GM04503 (cell line): ENCODE data around the gene MAPK8IP1.

Experiments
- DNase-seq: peaks from one replicate; pipeline ENCODE4 v3.0.0-alpha.2; 2012; ENCODE audit warnings: low read depth

MAPK8IP1 gene

DNA sequence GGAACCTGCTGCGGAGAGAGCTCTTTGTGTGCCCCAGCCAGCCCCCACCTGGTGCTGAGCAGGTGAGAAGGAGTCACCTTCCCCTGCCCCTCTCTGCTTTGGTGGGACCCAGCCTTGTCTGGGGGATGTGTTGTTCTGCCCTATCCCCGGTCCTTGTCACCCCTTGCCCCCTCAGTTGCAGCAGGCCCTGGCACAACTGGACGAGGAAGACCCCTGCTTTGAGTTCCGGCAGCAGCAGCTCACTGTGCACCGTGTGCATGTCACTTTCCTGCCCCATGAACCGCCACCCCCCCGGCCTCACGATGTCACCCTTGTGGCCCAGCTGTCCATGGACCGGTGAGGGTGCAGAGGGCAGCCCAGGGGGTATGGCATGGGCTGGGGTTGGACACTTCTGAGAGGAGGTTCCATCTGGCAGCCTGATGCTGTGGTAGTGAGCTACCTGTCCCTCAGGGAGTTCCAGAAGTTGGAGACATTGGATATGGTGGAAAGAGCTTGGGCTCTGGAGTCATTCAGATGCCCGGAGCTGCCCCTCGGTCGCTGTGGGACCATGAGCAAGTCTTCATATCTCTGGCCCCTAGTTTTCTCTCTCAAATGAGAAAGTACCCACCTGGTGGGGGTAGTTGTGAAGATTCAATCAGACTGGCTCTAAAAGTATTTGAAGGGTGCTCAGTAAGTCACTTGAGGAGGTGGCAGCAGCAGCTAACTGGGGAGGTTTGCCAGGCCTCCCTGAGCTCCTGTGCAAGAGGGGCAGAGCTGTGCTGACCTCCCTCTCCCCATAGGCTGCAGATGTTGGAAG lies 41.3 kb downstream of the MAPK8IP1 start:
- no peak for DNase-seq

DNA sequence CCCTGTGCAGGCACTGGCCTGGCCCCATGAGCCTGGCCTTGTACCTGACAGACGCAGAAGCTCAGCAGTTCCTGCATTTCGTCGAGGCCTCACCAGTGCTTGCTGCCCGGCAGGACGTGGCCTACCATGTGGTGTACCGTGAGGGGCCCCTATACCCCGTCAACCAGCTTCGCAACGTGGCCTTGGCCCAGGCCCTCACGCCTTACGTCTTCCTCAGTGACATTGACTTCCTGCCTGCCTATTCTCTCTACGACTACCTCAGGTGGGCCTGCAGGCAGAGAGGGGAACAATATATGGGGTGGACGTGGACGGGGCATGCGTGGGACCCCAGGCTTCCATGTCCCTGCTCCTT lies 41.9 kb downstream of the MAPK8IP1 start:
- no peak for DNase-seq

DNA sequence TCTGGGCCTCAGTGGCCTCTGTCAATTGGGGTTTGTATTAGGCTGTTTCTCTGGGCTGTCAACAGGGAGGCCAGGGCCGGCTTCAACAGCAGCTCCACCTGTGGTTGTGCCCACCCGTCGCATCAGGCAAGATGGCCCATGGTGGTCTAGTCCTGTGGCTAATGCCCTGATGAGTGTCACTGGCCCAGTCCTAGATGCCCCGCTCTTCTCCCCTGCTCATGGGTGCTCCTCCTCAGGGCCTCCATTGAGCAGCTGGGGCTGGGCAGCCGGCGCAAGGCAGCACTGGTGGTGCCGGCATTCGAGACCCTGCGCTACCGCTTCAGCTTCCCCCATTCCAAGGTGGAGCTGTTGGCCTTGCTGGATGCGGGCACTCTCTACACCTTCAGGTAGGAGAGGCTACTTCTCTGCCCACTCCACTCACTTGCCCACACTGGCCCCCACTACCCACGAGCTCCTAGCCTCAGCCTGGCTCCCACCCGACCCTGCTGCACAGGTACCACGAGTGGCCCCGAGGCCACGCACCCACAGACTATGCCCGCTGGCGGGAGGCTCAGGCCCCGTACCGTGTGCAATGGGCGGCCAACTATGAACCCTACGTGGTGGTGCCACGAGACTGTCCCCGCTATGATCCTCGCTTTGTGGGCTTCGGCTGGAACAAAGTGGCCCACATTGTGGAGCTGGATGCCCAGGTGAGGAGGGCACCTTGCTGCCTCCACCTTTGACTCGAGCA lies 42.4 kb downstream of the MAPK8IP1 start:
- DNase-seq = no peak

DNA sequence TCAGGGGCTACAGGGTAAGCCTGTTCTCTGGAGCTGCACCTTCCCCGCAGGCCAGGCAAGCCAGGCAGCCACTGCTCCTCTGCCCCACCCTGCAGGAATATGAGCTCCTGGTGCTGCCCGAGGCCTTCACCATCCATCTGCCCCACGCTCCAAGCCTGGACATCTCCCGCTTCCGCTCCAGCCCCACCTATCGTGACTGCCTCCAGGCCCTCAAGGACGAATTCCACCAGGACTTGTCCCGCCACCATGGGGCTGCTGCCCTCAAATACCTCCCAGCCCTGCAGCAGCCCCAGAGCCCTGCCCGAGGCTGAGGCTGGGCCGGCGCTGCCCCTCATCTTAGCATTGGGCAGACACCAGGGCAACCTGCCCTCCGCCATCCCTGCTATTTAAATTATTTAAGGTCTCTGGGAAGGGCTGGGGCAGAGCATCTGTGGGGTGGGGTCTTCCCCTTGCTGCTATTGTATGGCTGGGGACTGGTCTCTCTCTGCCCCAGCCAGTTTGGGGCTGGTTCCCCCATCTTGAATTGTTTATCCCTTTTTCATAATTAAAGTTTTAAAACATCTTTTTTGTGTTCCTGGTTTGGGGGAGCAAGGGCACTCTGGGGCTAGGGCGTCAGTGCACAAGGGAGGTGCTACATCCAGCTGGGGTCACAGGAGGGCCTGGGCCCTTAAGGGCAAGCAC lies 43.2 kb downstream of the MAPK8IP1 start:
- DNase-seq = no peak

DNA sequence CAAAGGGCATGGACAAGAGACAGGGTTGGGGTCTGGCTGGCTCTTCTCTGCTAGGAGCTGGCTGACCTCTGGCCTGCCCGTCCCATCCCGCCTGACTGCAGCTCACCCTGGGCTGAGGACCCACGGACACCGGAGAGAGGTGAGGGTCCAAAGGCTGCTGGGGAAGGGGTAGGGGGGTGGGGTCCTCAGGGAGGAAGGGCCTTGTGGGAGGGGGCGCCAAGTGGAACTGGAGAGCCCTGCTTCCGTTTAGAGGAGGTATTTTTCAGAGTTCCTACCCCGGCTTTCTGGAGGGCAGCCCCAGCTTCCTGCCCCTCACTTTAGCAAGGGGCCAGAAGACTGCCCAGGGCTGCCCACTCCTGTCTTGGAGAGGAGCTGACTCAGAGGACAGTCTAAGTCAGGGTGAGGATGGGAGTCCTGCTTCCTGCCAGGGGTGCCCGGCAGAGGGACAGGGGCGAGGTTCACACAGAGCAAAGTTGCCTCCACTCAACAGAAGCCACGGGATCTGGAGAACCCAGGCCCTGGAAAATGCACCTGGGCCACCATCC lies 44.1 kb downstream of the MAPK8IP1 start:
- no peak for DNase-seq

DNA sequence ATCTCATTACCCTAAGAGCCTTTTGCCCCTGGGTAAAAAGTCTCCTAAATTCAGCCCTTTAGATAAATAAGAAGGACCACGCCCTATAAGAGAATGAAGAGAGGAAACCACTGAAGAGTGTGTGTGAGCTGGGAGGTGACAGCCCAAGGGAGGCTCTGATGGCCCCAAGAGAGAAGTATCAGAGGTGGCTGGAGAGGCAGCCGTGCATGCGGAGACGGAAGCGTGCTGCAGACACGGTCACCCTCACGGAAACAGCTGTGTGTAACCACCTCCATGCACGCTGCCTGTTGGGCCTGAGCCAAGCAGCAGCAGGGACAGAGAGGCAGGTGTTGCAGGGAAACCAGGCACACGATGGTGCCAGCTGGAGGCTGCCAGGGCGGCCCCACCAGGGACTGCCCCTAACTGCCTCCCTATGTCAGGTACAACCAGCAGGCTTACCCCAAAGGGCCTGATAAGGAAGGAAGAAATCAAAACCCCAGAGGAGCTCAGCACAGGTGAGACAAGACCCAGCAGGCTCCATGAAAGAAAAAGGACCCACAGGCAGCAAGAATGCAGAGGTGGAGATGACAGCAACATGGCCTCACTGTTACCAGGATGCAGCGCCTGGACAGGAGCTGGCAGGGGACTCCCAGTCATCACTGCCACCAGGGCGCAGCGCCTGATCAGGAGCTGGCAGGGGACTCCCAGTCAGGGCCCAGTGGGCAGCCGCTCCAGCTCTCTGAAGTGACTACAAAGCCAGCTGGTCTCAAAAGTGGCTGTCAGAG lies 44.8 kb downstream of the MAPK8IP1 start:
- DNase-seq = no peak

DNA sequence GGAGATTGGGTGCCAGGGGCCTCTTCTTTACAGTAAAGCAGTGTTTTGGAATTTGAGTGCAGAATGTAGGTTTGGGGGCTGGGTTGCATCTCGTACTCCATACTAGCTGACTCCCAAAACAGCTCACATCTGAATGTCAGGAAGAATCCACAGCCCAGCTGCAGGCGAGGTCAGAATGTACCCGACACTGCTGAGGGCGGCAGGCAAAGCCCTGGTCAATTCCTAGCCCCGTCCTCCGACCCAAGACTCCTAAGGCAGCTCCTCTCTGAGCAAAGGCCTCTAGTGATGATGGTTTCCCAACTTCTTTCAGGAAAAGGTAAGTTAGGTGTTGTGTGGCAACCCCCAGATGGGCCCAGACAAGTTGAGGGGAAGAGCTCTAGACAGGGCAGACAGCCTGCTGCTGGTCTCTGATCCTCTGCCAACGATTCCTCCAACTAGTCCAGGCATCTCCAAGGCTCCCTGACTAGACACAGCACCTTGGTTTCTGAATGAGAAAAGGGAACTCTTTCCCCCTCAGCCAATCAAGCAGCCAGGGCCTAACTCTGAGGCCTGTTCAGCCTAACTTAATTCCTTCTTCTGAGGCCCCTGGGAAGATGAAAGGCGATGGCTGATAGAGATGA lies 45.6 kb downstream of the MAPK8IP1 start:
- DNase-seq = no peak

DNA sequence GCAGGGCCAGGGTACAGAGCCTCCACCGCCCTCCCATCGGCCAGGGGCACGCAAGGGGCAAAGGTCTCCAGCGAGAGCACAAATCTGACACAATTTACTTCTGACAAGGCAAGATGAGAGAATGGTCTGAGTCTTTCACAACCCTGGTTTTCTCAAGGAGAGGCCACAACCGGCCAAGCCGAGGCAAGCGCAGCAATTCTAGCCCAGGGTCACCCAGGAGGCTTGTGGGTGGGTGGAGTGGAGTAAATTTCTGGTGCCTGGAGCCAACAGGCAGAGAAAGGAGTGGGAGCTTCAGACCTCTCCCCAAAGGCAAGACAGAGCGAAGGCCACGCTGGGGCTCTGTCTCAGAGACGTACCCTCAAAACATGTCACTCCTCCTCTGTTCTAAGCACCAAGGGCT lies 46.3 kb downstream of the MAPK8IP1 start:
- DNase-seq = no peak

DNA sequence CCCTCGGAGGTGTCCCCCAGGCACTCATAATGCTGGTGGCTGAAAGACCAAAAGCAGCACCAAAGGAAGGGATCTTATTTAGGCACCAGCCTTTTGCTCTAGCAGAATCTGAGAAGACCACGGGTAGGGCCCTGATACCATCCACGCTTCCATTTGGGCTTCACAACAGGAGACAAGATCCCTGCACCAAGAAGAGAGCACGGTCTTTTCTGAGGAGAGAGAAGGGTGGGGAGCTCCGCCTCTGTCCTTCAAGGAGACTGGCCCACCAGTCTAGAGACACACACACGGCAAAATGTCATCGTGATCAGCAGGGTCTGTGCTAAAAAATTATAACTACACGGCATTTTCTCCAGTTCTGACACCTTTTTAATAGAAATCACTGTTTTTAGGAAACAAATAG lies 46.8 kb downstream of the MAPK8IP1 start:
- DNase-seq = no peak

DNA sequence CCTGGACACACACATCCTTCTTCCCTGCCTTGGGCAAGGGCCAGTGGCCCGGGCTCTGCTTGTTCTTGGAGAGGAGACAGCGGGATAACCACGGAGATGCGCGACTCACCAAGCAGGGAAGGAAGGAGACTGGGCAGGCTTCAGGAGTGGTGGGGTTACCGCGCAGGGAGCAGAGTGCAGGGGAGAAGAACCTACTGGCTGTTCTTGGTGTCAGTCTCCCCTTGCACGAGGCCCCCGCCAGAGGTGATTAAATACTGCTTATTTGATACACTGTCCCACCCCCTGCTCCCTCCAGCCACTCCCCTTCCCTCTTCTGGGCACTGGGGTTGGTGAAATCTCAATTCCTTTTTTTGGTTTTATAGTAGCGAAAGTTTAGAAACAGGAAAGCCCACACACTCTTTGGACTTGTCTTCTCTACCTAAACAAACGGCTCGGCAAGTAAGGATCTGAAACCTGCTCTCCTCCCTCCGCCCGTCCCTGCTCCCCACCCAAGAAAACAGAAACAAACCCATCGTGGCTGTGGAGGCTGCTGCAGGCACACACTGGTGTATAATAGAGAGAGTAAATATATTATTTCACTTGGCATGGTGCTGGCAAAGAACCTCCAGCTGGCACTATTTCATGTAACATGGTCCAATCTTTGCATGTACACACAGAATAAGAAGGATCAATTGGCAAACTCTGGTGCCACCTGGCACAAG lies 47.8 kb downstream of the MAPK8IP1 start:
- DNase-seq = no peak

DNA sequence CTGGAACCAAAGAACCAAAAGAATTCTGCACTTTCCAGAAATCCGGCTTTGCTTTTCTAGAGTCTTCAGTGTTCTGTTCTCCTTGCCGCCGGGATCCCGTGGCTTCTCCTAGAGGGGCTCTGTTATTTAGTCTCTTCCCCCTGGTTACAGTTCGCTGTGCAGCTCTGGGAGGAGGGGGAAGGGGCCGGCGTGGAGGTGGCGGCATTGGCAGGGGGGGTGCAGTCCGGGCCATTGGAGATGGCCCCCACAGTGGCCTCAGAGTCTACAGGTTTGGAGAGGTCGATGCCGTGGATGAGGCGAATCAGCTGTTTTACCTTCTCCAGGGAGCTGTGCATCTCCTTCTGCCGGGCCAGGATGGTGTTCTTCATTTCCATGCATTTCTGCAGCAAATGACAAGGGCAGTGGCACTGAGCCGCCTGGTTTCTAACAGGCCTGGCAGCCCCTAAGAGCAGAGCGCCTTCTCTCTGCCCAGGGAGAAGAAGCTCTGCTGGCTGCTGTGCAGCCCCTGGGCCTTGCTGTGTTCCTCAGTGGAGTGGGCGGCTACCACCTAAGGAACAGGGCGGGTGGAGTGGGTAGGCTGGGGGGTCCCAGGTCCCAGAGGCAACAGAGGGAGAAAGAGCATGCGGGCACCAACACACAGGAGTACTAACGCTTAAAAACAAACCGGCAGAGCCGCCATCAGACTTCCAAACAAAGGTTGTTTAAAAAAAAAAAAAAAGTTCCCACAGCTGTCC lies 48.6 kb downstream of the MAPK8IP1 start:
- DNase-seq = no peak

DNA sequence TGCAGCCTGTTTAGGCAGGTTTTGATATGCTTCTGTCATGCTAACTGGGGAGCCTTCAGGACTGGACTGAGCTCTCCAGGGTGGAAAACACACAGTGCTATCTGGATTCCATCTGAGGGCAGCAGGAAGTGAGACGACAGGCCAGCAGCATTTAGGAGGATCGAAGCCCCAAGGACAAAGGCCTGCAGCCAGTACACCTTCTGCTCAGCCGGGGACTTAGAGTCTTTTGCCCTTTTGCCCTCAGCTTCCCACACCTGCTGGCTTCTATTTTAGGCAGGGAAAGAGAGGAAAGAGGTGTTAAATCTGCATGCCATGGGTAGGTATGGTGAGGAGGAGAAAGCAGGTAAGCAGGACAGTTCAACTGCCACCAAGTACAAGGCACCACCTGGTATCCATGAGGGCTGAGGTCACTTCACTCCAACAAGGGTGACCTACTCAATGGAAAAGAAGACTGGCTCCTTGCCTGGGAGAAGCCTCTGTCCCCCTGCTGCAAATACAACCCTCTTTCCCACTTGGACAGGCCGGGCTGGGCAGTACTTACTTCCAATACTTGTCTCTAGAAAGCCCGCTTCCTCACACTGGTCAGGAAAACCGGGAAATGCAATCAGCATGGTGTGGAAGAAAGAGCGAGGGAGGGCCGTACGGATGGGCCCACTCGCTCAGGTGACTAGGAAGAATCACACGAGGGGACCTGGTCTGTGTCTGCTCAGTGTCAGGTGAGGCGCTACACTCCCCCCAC lies 49.3 kb downstream of the MAPK8IP1 start:
- no peak for DNase-seq

DNA sequence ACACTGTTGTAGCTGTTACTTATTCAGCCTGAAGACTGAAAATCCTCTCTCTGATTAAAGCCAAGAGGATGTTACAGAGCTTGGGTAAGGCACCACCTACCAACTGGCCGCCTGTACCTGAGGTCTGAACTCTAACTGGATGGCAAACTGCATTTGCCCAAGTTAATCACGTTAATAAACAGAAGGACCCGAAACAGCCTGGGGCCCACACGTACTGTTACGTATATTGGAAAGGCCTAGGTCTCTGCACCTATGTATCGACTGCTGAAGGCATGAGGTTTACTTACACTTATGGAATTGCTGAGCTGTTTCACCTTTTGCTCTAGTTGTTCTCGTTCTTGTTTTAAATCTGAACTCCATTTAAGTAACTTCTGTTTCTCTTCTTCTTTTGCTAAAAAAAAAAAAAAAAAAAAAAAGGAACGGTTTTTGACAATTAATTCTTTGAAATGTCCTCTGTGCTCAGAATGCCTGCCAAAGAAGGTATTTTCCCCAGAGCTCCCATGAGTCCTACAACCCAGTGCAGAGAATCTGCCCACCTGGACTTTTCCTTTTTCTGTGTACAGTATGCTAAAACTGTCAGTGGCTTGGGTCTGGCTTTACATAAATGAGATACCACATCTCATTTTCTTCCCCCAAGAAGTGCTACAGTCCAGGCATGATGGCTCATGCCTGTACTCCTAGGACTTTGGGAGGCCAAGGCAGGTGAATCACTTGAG lies 50.1 kb downstream of the MAPK8IP1 start:
- no peak for DNase-seq

DNA sequence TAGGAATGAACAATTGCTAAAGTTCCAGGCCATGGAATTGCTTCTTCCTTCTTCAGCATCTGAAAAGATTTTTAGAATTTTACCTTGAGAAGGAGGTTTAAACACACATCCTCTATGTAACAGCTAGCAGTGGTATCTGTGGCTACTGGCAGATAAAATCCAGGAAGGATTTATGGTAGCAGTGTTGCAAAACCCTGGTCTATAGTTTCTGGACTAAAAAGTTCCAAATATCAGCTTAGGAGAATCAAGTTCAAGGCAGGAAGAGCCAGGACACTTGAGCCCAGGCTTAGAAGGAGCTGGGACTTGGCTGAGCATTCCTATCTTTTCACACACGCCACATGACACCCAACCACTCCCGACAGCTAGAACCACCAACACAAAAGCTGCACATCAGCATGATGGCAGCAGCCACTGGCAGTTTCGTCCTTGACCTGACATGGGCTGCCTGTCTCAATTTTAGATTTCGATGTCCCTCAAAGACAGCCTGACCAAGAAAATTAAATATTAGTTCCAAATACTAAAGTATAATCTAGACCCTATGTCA lies 51.1 kb downstream of the MAPK8IP1 start:
- no peak for DNase-seq

DNA sequence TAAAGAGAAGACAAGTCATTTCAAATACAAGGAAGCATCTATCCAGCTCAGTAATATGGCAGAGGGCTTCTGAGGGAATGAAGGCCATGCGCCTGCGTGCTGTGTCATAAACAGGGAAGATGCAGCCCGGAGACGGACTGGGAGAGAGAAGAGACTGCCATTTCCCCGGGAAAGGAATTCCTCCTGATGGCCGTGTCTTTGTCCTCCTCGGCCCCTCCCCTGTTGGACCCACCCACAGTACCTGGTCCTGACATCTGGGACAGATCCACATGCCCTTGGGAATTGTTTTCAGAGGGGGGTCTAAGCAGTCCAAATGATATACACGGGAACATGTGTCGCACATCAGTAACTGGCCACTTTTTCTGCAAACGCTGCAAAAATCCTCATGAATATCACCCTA lies 52.5 kb downstream of the MAPK8IP1 start:
- DNase-seq = no peak

DNA sequence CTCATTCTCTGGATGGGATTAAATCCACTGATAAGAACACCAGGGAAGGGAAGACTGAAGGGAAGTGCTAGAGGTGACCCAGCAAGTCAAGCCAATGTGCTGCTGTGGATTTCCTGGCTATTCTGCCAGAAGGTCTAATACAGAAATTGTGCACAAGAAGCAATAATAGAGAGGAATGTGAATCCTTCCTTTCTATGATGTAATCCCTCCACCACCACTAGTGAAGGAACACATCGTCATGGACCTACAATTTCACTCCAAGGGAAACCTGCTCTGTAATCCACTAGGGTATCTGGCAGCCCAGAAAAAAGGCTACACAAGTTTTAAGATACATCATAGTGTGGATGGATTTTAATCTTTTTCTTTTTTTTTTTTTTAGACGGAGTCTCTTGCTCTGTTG lies 54.4 kb downstream of the MAPK8IP1 start:
- DNase-seq = no peak

DNA sequence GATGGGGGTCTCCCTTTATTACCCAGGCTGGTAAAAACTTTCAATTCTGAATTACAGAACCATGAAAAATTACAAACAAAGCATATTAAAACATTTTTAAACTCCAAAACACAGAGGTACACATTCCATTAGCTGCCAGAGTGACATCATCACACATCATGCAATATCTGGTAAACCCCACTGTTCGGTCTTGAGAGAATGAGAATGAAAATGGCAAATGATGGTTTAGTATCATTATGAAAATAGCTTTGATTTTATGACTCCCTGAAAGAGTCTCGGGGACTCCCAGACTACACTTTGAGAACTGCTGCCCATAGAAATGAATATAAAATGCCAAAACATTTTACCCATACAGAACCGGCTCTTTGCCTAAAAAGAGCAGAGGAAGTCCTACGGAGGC lies 55.8 kb downstream of the MAPK8IP1 start:
- no peak for DNase-seq

DNA sequence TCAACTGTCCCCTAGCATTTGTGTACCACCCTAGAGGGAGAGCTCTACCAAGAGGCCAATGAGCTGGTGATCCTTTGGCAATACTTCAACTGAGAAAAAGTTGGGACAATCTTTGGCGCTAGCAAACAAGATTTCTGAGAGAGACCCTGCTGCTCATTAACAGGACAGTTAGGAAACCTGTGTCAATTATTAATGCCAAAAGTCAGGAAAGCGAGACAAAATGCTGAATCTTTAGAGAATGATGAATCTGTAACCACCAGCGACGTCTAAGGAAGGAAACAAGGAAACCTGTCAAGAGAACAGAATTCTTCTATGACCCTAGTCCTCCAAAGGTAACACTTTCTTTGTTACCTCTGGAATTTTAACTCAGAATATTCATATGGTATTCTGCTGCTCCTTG lies 56.9 kb downstream of the MAPK8IP1 start:
- DNase-seq = no peak
